Raji (cell line): ENCODE measurements around the gene KCMF1.

ENCODE experiments used
- POLR2A ChIP-seq: IDR thresholded peaks from 2 replicates; pipeline ENCODE4 v1.6.1; 2011; ENCODE audit warnings: low read depth, low read length, control low read depth; ENCODE audit not compliant: insufficient read depth

KCMF1 gene

DNA sequence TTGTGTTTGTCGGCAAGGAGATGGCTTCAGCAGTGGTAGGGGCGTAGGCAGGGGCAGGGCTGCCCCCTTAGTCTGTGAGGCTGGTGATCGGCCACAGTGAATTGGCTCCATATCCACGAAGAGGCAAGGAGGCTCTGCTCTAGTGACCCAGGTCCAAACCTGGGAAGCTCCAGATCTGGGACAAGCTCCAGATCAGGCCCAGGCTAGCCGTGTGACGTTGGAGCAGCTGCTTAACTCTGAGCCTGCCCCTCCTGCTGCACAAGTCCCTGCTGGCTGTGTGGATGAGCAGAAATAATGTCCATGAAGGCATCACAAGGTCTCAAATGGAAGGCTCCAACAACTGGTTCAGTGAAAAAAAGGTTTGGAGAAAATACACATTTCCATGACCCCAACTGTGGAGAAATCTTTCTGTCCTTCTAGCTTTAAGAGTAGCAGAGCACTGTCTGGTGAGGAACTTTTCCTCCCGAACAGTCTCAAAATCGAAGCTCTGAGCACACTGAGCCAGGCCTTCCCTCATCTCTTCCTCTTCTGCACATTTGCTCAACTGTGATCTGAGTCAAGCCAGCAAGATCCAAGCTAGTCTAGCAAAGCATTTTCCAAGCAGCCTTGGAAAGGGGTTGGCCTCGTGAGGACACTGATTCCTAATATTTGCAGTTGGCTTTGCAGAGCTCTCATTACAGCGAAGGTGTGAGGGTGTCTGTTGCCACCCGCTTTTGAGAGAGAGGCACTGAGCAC is 95.2 kb downstream of the KCMF1 start:
- no peak for TF ChIP-seq POLR2A

DNA sequence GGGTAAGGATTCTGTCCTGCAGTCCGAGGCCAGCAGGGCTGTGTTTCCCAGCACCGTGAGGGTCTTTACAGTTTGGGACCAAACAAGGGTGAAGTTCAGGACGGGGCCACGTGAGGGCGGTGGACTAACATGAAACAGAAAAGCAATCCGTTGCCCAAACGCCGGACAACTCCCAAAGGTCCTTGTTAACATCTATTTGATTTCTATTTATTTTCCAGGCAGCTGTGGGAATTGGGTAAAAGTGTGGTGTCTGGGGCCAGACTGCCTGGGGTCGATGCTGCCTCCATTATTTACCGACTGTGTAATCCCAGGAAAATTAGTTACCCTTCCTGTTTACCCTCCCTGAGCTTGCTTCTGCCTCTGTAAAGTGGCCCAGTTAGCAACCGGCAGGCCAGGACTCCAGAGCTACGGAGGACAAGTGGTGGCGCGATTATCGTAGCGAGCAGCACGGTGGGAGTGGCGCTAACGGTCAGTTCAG is 96.0 kb downstream of the KCMF1 start:
- TF ChIP-seq POLR2A: no peak

DNA sequence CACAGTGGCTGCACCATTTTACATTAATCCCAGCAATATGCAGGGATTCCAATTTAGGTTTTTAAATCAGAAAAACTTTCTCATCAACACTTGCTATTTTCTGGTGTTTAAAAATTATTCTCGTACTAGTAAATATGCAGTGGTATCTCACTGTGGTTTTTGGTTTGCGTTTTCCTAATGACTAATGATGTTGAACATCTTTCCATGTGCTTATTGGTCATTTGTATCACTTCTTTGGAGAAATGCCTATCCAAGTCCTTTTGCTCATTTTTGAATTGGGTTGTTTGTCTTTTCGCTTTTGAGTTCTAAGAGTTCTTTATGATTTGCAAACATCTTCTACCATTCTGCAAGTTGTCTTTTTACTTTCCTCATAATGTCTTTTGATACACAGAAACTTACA is 100.1 kb downstream of the KCMF1 start:
- no peak for TF ChIP-seq POLR2A

GRCh38 chr2:85073033-85073432 is 102.1 kb downstream of the KCMF1 start:
- no peak for TF ChIP-seq POLR2A

DNA sequence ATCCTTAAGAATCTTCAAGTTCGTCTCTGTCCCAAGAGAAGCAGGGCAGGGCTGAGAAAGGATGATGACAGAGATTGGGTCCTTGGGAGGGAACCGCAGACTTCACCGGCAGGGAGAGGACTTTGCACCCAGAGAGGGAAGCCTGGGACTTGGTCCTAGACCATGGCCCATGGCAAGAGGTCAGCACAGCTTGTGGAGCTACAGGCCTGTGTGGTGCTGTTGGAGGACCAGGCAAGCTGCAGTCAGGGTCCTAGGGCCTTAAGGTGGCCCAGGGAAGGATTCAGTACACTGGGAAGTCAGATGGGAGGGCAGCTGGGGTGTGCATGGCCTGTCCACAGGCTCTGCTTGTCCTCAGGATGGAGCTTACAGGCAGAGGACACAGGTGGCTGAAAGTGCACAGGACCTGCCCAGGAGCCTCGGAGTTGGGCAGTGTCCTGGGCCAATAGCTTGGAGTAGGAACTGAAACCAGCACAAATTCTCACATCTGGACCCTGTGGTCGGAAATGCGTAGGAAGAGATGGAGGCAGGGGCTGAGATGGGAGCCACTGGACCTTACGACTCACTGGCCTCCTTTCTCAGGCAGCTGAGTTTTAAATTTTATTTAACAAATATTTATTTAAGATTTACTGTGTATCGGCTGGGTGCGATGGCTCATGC is 105.8 kb downstream of the KCMF1 start:
- TF ChIP-seq POLR2A: no peak

DNA sequence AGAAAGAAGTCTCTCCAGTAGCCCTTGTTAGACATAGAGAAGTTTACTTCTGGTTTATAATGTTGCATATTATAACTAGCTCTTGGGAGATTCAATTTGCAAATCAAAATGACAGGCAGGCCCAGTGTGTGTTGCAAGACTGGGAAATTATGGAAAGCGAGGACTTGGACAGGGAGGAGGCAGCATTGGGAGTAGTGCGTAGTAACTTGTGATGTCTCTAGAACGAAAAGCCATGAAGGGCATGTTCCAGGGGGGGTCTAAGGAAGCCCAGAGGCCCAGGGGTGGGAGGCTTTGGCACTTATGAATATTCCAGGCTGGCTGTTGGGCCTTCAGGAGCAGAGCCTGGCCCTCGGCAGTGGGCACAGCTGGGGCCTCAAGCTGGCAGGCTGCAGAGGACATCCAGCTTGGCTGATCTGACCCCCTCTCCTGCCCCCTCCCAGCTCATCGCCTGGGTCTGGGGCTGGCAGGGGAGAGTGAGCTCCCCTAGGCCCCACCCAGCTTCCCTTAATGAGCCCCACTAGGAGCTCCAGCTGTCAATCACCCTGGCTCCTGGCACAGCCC is 107.0 kb downstream of the KCMF1 start:
- TF ChIP-seq POLR2A: no peak

GRCh38 chr2:85078536-85078935 is 107.6 kb downstream of the KCMF1 start:
- TF ChIP-seq POLR2A: no peak

DNA sequence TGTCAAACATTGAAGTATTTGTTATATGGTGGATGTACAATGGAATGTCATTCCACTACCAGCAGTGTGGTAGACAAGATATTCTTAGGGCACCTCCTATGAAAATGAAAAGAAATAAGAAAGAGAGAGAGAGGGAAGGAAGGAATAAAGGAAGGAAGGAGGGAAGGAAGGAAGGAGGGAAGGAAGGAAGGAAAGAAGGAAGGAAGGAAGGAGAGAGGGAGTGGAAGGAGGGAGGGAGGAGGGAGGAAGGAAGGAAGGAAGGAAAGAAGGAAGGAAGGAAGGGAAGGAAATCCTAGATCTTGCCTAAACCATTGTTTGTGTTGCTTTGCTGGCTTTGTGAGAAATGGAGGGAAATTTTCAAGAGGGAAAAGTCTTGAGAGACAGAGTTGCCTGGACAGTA is 112.1 kb downstream of the KCMF1 start:
- no peak for TF ChIP-seq POLR2A

GRCh38 chr2:85085563-85085962 is 114.6 kb downstream of the KCMF1 start:
- no peak for TF ChIP-seq POLR2A

DNA sequence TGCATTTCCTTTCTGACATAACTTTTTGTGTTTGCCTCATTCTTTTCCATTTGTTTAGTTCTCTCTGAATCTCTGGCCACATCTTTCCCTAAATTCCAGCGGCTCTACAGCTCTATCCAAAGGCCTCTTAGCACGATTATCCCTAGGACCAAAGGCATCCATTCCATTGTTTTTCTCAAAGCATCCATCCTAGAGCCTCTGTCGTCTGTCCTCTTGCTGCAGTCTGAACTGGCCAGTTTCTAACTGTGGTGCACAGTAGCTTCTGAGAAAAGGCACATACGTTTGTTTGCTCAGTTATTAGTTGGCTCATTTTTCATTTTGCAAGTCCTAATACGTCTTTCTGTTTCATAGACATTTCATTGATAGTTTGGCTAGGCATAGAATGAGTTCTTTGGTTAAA is 116.6 kb downstream of the KCMF1 start:
- TF ChIP-seq POLR2A: no peak

- TF ChIP-seq POLR2A: no peak
These were observed 118.0 kb downstream of the KCMF1 start for GRCh38 chr2:85088921-85089320.

GRCh38 chr2:85089585-85089984 is 118.6 kb downstream of the KCMF1 start:
- TF ChIP-seq POLR2A: no peak

DNA sequence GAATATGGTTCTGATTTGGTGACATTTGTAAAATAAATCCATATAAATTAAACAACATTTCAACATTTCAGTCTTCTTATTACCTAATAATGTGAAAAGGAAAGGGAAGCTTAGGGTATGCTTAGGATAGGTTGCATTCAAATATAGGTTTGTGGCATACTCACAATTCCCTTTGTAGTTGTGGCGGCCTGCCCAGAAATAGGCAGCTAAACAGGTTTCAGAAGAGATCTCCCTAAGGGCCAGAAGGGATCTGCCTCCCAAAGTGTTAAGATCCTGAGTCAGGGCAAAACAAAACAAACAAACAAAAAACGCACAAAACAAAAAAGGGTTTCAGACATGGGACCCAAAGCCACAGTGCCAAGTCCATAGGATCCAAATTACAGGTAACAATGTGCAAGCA is 120.9 kb downstream of the KCMF1 start:
- no peak for TF ChIP-seq POLR2A

- TF ChIP-seq POLR2A: no peak
These were observed 124.1 kb downstream of the KCMF1 start for GRCh38 chr2:85095094-85095493.

- TF ChIP-seq POLR2A: no peak
These were observed 125.7 kb downstream of the KCMF1 start for GRCh38 chr2:85096616-85097015.

- no peak for TF ChIP-seq POLR2A
These were observed 133.3 kb downstream of the KCMF1 start for GRCh38 chr2:85104228-85104627.
